Measurements from ENCODE around the gene UTF1. TPM values are rescaled to one million over a fixed set of nuclear protein-coding genes. Genes with fewer than 3 reads are reported as not detected.

Gene UTF1
- polyA plus RNA-seq (2013, experiment 1 of 2; ENCODE audit: insufficient read length) = not detected
- polyA plus RNA-seq (2013, experiment 2 of 2; ENCODE audit: insufficient read length) = not detected

- DNase-seq = no peak
Measured at GRCh38 chr10:133230044-133230361, at the start of gene UTF1. Gene UTF1 (plus strand): TSS chr10:133230217. CDS start chr10:133230289, 72 bp downstream.

DNA sequence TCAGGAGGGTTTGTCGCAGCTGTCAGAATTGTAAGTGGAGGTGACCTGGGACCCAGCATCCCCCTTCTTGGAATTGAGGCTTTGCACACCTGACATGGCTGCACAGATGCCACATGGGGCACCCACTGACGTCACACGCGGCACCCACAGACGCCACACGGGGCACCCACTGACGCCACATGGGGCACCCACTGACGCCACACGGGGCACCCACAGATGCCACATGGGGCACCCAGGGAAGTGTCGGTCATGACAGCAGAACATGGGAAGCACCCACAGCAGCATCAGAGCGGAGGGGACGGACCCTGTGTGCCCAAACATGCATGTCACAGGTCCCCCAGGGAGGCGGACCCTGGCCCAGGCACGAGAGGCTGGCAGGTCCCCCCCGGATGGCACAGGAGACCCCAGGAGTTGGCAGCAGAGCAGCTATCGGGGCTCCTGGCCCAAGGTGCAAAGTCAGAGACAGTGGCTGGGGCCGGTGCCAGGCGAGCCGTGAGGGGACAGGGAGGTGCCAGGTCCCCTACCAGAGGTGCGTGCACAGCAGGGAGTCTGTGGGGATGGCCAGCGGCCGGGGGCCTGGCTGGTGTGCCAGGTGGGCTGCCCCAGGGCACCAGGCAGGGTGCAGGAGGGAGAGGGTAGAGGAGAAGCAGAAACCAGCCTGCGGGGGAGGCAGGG lies 48.9 kb upstream of the UTF1 start:
- DNase-seq = no peak

- DNase-seq = no peak
Measured at GRCh38 chr10:133182190-133182589, 47.8 kb upstream of the UTF1 start.

- DNase-seq = no peak
Measured at GRCh38 chr10:133182791-133183645, 47.0 kb upstream of the UTF1 start.

- DNase-seq = no peak
Measured at GRCh38 chr10:133183646-133184378, 46.2 kb upstream of the UTF1 start.

GRCh38 chr10:133184591-133185244 lies 45.3 kb upstream of the UTF1 start:
- no peak for DNase-seq

- DNase-seq = no peak
Measured at GRCh38 chr10:133185421-133185820, 44.6 kb upstream of the UTF1 start.

- no peak for DNase-seq
Measured at GRCh38 chr10:133185916-133186315, 44.1 kb upstream of the UTF1 start.

DNA sequence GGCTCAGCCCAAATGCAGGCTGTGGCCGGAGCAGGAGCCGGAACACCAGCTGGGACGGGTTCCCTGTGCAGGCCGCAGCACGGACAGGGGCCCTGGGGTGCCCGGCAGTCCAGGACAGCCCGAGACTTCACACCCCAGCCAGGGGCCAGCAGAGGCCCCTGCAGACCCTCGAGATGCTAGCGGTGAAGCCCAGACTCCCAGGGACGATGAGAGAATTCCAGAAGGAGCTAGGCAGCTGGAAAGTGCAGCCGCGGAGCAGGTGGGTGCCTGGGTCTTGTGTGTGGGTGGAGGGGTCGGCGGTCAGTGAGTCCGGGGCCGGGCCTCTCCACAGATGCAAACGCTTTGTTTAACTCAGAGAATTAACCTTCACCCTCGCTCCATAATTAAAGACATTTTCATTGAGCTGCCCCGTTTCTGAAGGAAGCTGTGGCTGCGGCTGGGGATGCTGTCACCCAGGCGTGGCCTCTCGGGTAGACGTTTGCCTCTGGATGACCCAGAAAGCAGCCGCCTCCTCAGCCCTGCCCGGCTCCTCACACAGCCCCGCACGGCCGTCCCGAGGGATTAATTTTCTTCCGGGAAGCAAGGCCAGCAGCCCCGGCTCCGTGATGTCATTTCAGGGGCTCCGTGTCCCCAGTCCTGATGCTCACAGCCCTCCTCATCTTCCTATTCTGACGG lies 43.5 kb upstream of the UTF1 start:
- no peak for DNase-seq

- DNase-seq = no peak
Measured at GRCh38 chr10:133187091-133187905, 42.7 kb upstream of the UTF1 start.

GRCh38 chr10:133187906-133188681 lies 41.9 kb upstream of the UTF1 start:
- no peak for DNase-seq

GRCh38 chr10:133189256-133189655 lies 40.8 kb upstream of the UTF1 start:
- no peak for DNase-seq

- no peak for DNase-seq
Measured at GRCh38 chr10:133189726-133190125, 40.3 kb upstream of the UTF1 start.

GRCh38 chr10:133190225-133190624 lies 39.8 kb upstream of the UTF1 start:
- no peak for DNase-seq

DNA sequence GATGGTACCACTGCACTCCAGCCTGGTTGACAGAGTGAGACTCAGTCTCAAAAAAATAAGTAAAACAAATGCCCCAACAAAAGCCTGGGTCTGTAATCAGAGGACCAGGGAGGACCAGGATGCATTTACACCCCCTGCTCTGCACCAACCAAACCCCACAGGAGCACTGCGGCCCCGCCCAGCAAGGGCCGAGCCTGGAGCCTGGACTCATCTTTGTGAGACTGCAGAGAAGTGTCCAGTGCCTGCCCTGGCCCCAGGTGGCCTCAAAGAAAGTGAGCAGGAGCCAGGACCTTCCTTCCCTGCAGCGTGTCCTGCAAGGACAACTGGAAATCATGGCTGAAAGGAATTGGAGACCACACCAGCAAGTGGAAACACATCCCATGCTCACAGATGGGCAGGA lies 38.4 kb upstream of the UTF1 start:
- no peak for DNase-seq

GRCh38 chr10:133194151-133194550 lies 35.9 kb upstream of the UTF1 start:
- no peak for DNase-seq

GRCh38 chr10:133195096-133195495 lies 34.9 kb upstream of the UTF1 start:
- no peak for DNase-seq

DNA sequence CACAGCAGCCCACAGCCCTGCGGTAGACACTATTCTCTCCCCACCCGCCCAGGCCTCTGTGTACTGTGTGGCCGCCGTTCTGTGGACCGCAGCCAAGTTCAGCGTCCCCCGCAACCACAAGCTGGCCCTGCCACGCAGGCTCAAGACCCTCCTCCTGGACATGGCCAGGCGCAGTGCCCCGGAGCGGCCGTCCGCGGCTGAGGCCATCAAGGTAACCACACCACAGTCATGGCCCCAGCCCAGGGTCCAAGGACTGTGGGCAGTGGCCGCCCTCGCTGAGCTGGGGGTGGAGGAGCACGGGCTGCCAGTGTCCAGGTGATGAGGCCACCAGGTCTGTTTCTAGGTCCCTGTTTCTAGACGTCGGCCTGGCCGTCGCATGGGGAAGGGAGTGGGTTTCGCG lies 34.4 kb upstream of the UTF1 start:
- no peak for DNase-seq

DNA sequence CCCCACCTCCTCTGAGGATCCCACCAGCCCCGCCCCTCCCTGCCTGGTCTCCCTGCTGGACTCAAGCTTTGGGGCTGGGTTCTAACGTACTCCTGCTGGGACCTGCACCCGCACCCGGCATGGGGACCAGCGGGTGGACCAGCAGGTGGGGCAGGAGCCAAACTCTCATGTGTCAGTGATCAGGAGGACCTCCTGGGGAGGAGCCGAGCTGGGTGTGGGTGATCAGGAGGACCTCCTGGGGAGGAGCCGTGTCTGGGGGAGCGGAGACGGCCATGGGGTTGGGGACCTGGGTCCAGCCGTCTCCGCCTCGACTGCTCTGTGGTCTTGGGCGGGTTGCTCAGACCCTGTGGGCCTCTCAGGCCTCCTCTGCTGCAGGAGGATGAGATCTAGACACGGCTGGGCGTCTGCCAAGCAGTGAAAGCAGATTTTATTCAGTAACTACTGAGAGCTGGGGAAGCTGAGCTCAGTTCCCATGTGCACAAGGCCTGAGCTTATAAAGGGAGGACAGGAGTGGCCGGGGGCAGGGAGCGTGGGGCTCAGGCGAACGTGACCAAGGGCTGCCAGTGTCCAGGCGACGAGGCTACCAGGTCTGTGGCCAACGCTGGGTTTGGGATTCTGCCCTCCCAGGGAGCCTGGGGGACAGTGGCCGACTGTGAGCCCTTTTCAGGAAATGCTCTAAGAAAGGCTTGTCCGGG lies 33.6 kb upstream of the UTF1 start:
- DNase-seq = no peak
